HG02840 (cell line): ENCODE results near the gene L3MBTL4.
"Not testable (repeated sequence)": the region's sequence is repeated elsewhere in the genome, so short reads cannot be mapped to it uniquely, and the experiment has no call there.

Experiments
- ATAC-seq: cut with Tn5 transposase; IDR thresholded peaks from one replicate; pipeline ENCODE4 v1.9.1; 2021; ENCODE audit warnings: mild to moderate bottlenecking, moderate library complexity, moderate number of reproducible peaks; ENCODE audit not compliant: unreplicated experiment, low FRiP score

L3MBTL4 gene

GRCh38 chr18:6207116-6207515 lies 207.6 kb downstream of the L3MBTL4 start:
- ATAC-seq, result no peak

- no peak for ATAC-seq
These were observed 209.0 kb downstream of the L3MBTL4 start for GRCh38 chr18:6205706-6206105.

GRCh38 chr18:6204476-6204875 lies 210.2 kb downstream of the L3MBTL4 start:
- no peak for ATAC-seq

DNA sequence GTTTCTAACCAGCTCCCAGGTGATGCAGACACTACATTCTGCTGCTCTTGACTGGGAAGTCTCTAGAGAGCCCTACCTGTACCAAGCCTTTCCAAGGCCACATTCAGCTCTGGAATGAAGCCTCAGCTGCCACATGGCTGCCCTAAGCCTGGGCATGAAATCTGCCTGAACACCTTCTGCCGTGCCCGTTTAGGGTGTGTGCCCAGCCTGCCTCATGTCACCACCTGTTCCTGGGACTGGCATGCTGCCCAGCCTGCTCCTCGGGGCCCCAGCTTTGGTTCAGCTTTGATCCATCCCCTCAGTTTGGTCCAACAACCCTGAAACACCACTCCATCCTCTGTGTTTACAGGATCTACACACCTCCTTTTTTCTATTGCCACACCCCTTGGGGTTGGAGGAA lies 210.9 kb downstream of the L3MBTL4 start:
- no peak for ATAC-seq

- no peak for ATAC-seq
These were observed 211.8 kb downstream of the L3MBTL4 start for GRCh38 chr18:6202861-6203260.

DNA sequence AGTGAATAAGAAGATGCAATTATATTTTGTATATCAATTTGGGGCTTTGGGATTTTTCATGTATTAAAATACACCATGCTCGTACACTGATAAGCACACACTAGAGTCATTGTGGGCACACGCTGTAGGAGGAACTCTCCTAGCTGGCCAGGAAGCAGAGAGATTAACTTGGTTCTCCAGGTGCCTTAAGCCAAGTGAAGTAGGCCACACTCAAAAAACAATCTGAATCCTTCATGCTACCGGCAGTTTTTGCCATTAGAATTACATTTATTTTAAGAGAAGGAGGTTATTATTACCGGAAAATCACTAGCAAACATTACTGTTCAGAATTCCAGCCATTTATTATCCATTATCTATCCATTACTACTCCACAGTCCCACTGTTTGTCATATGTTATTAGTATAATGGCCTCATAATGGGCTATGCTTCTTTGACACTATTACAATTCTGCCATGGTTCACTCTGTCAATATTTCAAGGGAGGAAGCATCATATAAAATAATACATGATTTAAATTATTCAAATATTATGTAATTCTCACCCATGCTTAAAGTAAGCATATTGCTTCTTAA lies 214.4 kb downstream of the L3MBTL4 start:
- no peak for ATAC-seq

GRCh38 chr18:6199777-6200176 lies 214.9 kb downstream of the L3MBTL4 start:
- no peak for ATAC-seq

GRCh38 chr18:6198585-6198984 lies 216.1 kb downstream of the L3MBTL4 start:
- no peak for ATAC-seq

DNA sequence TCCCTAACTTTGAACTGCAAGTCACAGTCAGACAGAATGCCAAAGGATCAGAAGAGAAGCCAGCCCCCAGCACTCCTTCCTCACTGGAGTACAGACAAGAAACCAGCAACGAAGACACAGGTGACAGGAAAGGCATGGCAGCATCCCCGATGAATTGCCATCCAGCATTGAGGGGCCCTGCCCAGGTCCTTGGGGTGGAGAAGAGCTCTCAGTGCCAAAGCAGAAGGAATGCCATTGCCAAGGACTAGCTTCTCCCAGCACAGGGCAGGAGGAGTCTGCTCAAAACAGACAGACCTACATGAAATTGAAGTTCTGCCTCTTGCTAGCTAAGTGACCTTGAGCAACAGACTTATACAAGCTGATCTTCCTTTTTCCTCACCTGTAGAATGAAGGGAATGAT lies 220.1 kb downstream of the L3MBTL4 start:
- no peak for ATAC-seq

- not testable (repeated sequence) for ATAC-seq
These were observed 228.9 kb downstream of the L3MBTL4 start for GRCh38 chr18:6185782-6186181.

GRCh38 chr18:6174983-6175745 lies 239.5 kb downstream of the L3MBTL4 start:
- ATAC-seq, result no peak

DNA sequence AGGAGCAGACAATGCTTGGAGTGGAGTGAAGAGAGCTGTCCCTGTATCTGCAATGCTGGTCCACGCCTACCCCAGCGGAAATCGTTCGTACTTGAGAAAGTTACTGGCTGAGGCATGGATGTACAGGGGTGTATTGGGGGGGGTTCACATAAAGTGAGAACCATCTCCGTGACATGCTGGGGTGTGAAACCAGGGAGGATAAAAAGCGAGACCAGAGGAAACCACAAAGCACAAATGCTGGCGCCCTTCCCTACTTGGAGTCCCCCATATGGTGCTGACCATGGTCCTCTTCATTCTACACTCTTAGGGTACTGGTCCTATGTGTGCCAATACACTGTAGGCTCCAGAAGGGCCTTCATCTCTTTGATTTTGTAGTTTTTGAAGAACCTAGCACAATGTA lies 244.1 kb downstream of the L3MBTL4 start:
- ATAC-seq, result no peak

GRCh38 chr18:6161549-6161948 lies 253.2 kb downstream of the L3MBTL4 start:
- ATAC-seq, result no peak

- ATAC-seq, result no peak
These were observed 255.3 kb downstream of the L3MBTL4 start for GRCh38 chr18:6159426-6159825.

- no peak for ATAC-seq
These were observed 255.8 kb downstream of the L3MBTL4 start for GRCh38 chr18:6158958-6159357.

DNA sequence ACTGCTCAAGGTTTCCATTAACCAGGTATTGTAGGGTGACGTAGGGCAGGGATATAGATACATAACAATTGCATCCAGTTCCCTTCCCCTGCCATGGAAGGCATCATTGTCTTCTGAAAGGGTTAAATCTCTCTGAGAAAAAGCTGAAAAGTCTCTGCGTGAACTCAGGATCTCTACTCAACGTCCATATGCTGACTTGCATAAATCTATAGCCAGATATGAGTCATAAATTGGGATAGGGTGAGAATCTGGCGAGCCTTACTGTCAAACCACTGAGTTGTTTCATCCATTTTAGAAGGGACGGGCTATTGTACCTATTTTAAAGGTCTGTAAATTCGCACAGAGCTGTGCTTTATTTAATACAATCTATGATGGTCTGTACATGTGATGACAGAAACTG lies 258.3 kb downstream of the L3MBTL4 start:
- no peak for ATAC-seq

GRCh38 chr18:6155707-6156106 lies 259.0 kb downstream of the L3MBTL4 start:
- ATAC-seq, result no peak

- ATAC-seq, result no peak
These were observed 264.3 kb downstream of the L3MBTL4 start for GRCh38 chr18:6150430-6150829.

DNA sequence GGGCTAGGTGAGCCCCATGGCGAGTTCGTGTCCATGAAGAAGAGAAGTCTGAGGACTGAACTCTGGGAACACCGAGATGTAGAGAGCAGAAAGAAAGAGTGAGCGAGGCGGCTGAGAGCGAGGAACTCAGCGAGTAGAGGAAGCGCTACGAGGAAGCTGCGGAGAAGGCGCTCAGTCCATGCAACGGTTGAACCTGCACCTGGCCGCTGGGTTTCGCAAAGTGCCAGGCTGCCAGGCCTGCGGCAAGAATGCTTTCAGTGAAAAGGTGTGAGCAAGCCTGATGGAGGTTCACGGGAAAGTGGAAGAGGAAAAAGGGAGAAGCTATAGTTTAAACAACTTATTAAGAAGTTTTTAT lies 268.4 kb downstream of the L3MBTL4 start:
- no peak for ATAC-seq

GRCh38 chr18:6145645-6146306 lies 268.9 kb downstream of the L3MBTL4 start:
- no peak for ATAC-seq

DNA sequence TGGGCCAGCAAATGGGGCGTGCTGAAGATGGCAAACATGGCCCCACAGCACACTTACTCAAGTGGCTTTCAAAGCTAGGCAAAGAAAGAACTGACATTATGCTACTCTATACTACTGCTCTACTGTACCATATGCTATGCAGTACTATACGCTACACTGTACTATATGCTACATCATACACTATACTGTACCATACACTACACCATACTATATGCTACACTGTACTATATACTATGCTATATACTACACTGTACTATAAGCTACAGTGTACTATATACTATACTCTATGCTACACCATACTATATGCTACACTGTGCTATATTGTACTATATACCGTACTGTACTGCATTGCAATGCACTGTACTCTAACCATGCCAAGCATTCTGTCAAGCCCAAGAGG lies 275.7 kb downstream of the L3MBTL4 start:
- no peak for ATAC-seq

DNA sequence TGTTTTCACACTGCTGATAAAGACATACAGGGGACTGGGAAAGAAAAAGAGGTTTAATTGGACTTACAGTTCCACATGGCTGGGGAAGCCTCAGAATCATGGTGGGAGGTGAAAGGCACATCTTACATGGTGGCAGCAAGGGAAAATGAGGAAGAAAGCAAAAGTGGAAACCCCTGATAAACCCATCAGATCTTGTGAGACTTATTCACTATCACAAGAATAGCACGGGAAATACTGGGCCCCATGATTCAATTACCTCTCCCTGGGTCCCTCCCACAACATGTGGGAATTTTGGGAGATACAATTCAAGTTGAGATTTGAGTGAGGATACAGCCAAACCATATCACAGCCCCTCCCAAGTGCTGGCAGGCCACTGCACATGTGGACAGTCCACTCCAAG lies 278.8 kb downstream of the L3MBTL4 start:
- ATAC-seq, result not testable (repeated sequence)
